H54 (cell line): ENCODE results near the gene CNNM4.

Source experiments
- DNase-seq: peaks from one replicate; pipeline ENCODE4 v3.0.0; 2011; ENCODE audit warnings: low spot score, mixed read lengths; ENCODE audit not compliant: insufficient read length
- FAIRE-seq: peaks from 3 replicates; lab custom pipeline; 2011; peaks lifted over from hg19 to GRCh38; lab: Jason Lieb, UNC
- POLR2A ChIP-seq: IDR thresholded peaks from 2 replicates; pipeline ENCODE4 v1.6.1; 2011; ENCODE audit warnings: low read depth, mild to moderate bottlenecking, low read length

Gene CNNM4

GRCh38 chr2:96828874-96829273 is 68.2 kb downstream of the CNNM4 start:
- no peak for TF ChIP-seq POLR2A
- DNase-seq = no peak
- no peak for FAIRE-seq

GRCh38 chr2:96830044-96830562 is 69.4 kb downstream of the CNNM4 start:
- no peak for DNase-seq
- FAIRE-seq = no peak

GRCh38 chr2:96831679-96832078 is 71.0 kb downstream of the CNNM4 start:
- no peak for FAIRE-seq
- TF ChIP-seq POLR2A = no peak
- DNase-seq = no peak

More at GRCh38 chr2:96830044-96830562, 69.4 kb downstream of the CNNM4 start:
- TF ChIP-seq POLR2A = no peak

GRCh38 chr2:96832408-96832753 is 71.7 kb downstream of the CNNM4 start:
- DNase-seq (no peak), FAIRE-seq (no peak)
- no peak for TF ChIP-seq POLR2A

- peak; percentile 70 for DNase-seq
- TF ChIP-seq POLR2A = no peak
- no peak for FAIRE-seq
Measured at GRCh38 chr2:96832754-96833507, 72.2 kb downstream of the CNNM4 start.

- FAIRE-seq (no peak), DNase-seq (no peak)
- no peak for TF ChIP-seq POLR2A
Measured at GRCh38 chr2:96835830-96836229, 75.1 kb downstream of the CNNM4 start.

- FAIRE-seq = no peak
Measured at GRCh38 chr2:96837575-96837974, 76.9 kb downstream of the CNNM4 start.

GRCh38 chr2:96838345-96839292 is 77.9 kb downstream of the CNNM4 start:
- no peak for TF ChIP-seq POLR2A
- FAIRE-seq (no peak), DNase-seq (no peak)

More at GRCh38 chr2:96837575-96837974, 76.9 kb downstream of the CNNM4 start:
- no peak for DNase-seq
- no peak for TF ChIP-seq POLR2A

- no peak for TF ChIP-seq POLR2A
- FAIRE-seq (no peak), DNase-seq (no peak)
Measured at GRCh38 chr2:96839293-96839874, 78.7 kb downstream of the CNNM4 start.

- no peak for FAIRE-seq
- no peak for DNase-seq
- TF ChIP-seq POLR2A = no peak
Measured at GRCh38 chr2:96839875-96840850, 79.5 kb downstream of the CNNM4 start.

GRCh38 chr2:96841701-96842495 is 81.2 kb downstream of the CNNM4 start:
- no peak for FAIRE-seq
- no peak for DNase-seq
- TF ChIP-seq POLR2A = no peak

- no peak for TF ChIP-seq POLR2A
- FAIRE-seq (no peak), DNase-seq (no peak)
Measured at GRCh38 chr2:96842600-96842999, 81.9 kb downstream of the CNNM4 start.
